NOMO-1 (cell line): ENCODE results near the gene PAQR5.

Source experiments
- DNase-seq, 2 experiments: peaks; one replicate each; lab custom pipeline; 2025; ENCODE audit not compliant: unreplicated experiment in 2 of 2; lab: John Stamatoyannopoulos, UW

Gene PAQR5

DNA sequence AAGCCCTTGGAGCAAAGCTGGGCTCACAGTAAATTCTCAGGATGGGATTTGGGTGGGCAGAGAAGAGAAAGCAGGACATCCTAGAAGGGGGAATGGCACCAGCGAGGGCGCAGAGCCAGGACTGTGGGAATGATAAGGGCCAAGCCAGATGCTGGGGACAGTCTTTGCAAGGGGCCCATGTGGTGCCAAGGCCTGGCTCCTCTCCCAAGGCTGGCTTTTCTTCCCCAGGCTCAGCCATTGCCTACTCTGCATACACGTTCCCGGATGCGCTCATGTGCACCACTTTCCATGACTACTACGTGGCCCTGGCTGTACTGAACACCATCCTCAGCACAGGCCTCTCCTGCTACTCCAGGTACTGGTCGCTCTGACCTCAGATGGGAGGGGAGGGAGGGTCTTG is 90.7 kb downstream of the PAQR5 start:
- DNase-seq: no peak

DNA sequence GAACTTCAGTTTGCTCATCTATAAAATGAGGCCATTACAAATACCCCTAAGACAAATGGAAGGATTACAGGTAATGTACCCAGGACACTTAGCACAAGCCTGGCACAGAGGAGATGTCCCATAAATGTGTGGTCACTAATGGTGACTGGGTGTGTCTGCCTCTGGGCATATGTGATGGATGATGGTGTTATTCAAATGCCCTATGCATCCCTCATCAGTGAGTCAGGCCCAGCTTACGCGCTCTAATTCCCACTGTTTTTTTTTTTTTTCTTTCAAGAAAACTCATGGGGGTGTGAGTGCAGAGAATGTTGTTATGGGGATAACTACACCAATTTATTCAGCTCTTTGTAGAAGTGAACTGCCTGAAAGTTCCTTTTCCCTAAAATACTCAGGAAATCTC is 91.9 kb downstream of the PAQR5 start:
- DNase-seq: no peak

DNA sequence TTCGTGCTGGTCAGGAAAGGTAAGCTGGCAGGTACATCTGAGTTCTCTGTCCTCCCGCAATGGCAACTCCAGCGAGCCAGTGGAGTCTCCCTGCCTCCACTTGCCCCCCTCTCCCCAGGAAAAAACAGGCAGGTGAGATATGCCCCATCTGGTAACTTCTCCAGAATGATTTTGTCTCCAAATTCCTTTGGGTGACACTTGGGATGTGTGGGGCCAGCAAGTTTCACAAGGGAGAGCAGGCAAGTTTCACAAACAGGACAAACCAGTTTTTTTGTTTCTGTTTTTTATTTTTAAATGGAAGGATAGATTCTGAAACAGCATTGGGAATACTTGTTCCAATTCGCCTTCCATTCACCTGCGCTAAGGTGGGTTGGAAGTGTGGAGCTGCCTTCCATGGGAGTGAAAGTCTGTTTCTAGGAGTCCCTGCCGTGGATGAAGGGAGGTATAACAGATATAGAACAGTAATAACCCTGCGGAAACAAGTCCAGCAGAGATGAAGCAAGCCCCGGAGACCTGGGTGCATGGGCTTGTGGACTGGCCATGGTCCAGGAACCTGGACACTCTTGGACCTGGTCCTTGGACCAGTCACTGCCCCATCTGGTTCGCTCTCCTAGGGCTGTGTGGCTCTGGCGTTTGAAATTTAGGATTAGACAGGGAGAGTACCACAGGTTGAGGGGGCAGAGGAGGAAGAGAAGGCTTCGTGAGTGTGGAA is 92.5 kb downstream of the PAQR5 start:
- DNase-seq: no peak

DNA sequence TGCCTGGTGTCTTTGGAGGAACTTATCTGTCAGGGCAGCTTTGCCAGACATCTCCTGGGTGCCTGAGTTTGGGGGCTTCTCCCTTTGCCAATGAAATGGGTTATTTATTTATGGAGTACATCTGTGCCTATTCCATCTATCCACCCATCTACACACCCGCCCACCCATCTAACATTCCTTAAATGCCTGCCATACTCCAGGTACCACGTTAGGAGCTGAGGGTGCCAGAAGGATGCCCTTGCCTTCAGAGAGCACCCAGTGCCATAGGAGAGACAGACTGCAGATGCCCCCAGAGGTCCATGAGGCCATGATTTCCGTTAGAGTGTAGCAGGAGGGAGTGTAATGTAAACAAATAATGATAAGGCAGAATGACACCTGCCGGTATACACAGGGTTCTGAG is 93.6 kb downstream of the PAQR5 start:
- no peak for DNase-seq

DNA sequence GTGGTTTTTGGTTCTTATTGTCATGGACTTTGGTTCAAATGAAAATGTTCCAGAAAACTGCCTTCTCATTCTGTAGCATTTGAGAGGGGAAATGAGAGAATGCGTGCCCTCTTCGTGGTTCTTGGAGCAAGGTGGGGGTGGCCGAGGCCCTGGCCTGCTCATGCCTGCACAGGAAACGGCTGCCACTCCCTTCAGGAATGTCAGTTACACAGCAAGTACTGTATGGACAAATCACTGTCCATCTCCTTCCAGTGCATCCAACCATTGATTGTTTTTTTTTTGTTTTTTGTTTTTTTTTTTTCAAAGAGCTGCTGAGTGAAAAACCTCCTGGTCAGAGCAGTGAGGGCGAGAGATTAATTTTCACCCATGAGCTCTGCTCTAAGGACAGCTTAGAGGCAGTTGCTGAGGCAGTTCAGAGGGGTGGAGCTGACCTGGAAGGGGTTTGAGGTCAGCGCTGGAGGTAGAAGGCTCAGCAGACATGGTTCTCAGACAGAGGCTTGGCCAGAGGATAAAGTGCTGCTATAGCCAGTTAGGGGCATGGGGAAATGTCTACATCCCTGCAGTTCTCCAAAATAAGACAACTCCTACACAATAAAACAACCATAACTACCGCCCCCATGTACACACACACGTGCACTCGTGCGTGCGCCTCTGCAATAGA is 95.2 kb downstream of the PAQR5 start:
- peak in 1 of 2 experiments; percentile 39 for DNase-seq

DNA sequence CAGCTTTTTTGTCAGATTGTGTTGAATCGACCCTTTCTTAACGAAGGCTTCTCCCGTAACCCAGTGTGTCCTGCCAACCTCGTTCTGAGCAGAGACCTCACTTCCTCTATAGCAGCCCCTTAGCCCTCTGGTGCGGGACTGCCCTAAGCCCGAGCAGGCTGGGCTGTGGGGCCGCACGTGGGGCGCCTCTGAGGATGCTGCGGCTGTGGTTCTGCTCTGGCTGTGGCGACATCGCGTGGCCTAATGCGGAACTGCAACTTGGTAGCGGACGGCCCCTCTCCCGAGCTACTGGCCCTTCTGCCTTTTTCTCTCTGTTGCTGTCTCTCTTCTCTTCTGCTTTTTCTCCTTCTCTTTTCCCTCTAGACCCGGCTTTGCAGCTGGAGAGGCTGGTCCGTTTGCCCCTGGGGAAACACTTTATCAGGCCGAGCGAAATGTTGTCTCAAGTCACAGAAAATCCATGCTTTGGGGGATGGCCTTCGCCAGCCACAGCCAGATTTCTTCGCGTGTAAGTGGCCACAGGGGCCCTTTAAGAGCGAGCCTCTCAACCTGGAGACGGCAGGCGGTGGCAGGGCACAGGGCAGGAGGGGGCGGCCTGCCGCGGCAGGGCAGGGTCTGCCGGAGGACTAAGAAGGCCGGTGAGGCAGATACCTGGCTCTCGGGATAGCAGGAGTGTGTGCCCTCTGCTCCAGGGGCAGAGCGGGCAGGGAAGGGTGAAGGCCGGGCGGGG is 96.0 kb downstream of the PAQR5 start:
- DNase-seq: peak; percentile 77 to 82

DNA sequence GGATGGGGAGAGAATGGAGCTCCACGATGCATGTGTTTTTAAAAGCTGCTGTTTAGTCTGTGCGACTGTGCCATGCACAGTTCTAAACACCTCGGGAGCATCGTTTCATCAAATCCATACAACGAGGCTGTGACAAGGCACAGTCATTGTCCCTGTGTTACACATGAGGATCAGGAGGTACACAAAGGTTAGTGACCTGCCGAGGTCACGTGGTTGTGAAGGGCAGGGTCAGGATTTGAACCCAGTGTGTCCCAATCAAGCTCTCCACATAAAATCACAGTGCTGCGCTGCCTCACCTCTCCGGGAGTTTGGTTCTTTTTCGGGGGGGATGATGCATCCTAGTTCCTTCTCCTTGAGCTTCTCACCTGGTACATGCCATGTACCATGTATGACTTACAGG is 96.7 kb downstream of the PAQR5 start:
- no peak for DNase-seq

DNA sequence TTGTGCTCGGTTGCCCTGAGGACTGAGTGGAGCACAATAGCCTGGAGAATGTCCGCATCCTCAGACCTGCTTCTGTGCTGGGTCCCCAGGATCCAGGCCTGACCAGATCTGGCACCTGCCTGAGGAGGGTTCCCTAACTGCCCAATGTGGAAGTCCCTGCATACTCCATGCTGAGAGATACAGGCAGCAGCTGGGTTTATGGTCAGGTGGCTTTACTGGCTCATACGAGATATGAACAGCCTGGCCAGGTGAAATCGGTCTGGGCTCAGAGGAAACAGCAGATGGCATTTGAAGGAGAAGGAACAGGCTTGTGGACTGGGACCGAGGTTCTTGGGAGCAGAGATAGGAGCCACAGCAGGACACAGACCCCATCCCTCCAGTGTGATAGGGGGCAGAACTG is 97.3 kb downstream of the PAQR5 start:
- DNase-seq: no peak

DNA sequence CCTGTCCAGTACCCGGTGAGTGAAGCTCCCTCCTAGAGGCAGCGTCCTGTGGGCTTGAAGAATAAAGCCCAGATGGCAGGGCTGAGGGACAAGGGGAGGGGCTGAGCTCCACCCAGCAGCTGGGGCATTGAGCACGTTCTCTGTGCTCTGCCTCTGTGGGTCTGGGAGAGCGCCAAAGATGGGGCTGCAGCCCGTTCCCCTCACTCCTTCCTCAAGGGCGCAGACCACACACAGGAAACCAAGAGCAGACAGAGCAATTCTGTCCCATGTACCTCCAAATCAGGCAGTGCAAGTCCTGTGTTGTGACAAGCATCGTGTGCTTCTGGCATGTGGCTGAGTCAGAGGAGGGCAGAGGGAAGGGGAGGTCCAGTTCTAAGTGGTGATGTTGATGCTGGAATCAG is 99.8 kb downstream of the PAQR5 start:
- no peak for DNase-seq

DNA sequence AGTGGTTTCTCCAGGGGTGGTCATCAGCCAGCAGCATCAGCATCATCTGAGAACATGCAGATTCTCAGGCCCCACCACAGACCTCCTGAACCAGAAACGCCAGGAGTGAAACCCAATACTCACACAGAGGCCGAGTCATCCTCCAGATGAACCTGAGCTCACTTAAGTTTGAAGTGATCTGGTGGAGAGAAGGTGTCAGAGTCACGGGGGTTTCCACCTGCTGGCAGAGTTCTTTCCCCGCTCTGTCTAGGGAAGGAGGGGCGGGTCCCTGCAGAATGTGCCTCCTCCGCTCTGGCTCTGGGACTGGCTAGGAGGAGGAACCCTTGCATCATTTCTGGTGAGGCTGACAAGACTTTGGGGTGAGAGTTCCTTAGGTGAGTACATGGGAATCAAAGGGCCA is 102.1 kb downstream of the PAQR5 start:
- no peak for DNase-seq

DNA sequence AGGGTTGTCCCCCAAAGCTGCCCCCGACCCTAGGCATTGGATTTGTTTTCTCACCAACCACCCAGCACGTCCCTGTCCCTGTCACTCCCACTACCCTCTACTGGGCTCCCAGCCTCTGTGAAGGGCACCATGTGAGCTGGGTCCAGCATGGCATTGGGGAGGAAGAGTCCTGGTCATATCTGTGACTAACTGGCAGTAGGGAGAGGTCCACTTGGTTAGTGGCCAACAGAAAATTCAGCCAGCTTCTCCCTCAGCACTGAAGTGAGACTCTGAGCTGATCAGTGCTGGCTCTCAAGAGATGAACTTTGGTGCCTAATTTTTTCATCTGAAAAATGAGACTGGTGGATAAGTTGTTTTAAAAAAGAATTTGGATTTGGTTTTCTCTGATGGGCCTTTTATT is 104.1 kb downstream of the PAQR5 start:
- no peak for DNase-seq

DNA sequence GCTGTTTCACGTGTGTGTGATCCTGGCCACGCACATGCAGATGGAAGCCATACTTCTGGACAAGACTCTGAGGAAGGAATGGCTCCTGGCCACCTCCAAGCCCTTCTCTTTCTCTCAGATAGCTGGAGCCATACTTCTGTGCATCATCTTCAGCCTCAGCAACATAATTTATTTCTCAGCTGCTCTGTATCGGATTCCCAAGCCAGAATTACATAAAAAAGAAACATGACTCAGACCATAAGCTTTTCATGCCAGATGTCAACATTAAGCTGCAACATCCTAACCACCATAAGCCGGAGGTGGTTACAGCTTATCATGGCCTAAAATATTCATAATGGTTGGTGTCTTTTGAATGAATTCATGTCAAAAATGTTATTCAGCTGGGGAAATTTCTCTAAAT is 104.9 kb downstream of the PAQR5 start:
- DNase-seq: no peak

DNA sequence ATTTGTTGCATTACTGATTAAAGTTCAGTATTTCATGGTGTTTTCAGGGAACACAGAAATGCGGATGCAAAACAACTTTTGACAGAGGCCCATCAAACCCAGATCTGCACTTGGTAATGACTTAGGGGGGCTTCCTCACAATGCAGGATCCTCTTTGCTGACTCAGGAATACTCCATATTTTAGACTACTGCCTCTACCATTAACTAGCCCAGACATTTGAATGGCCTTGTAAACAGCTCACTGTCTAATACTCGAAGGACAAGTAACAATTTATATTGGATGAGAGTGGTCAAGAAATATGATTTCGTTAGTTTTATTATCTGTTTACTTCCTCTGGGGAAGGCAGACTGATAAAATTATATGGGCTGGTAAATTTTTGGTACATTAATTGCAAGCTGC is 106.4 kb downstream of the PAQR5 start:
- no peak for DNase-seq

DNA sequence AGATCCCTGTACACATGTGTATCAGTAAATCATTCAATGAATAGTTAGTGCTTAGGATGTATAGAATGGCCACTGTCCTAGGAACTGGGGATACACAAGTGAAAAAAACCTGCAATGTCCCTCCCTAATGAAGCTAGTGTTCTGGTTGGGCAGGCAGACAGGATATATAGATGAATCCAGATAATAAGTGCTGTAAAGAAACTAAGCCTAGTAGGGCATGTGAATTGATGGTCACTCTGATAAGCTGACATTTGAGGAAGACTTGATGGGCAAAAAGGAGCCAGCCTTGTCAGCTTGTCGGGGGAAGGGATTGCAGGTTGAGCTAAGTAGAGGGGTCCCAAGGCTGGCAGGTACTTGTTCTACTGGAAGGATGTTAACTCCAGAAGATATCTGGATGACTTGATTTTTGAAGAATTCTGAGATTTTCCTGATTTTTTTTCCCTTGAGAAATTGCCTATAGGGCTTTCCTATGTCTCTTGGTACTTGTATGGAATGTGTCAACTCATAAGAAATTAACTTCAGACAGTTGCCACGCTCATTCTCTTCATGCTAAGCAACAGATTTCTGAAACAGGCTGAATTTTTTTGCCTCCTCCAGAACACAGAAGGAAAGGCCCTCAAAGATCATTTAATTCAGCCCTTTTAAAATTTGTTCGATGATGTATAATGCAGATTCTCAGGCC is 109.1 kb downstream of the PAQR5 start:
- DNase-seq: no peak

DNA sequence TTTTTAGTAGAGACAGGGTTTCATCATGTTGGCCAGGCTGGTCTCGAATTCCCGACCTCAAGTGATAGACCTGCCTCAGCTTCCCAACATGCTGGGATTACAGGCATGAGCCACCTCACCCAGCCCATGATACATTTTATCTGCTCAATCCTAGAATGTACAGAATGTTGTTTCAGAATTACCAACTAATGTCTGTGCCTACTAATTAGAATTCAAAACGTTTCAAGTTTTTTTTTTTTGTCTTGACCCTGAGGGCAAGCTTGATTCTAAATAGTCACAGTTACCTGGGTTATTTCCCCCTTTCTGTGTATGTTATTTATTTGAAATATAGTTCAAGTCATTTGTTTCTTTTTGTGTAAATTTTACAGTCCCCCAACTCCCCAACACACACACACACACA is 110.1 kb downstream of the PAQR5 start:
- DNase-seq: no peak

DNA sequence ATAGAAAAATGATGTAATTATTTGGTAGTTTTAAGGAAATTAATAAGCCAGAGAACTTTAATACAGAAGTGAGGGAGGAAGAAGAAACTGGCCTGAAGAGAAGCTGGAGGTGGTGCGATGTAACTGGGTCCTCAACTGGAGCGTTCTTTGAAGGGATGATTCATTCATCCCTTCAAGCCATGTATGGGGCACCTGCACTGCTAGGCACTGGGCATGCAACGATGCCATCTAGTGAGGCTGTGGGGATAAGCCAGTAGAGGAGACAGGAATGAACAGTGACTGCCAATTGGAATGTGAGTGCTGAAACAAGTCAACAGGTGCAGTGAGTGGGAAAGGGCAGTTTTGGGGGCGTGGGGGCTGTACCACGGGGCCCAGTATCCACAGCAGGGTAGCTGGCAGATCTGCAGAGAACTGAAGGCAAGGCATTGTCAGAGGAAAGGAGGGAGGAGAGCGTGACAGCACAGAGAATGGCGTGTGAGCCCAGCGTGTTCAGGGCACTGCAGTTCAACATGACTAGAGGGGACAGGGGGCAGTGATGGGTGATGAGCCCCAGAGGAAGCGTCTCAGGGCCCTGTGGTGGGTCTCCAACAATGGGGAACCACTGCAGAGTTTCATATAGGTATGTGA is 111.6 kb downstream of the PAQR5 start:
- DNase-seq: no peak

DNA sequence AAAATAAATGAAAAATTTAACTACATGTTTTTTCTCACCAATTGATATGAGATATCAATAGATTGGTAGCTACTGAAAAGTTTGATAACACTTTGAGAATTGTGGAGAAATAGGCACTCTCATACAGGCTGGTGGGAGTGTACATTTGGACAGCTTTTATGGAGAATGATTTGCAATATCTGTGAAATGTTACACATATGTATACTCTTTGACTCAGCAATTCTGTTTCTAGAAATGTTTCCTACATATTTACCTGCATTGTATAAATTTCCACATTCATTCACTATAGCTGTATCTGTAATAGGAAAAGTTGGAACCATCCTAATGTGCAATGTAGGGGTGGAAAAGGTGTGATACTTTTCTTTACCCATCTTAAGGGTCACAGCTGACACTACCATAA is 113.6 kb downstream of the PAQR5 start:
- DNase-seq: no peak

DNA sequence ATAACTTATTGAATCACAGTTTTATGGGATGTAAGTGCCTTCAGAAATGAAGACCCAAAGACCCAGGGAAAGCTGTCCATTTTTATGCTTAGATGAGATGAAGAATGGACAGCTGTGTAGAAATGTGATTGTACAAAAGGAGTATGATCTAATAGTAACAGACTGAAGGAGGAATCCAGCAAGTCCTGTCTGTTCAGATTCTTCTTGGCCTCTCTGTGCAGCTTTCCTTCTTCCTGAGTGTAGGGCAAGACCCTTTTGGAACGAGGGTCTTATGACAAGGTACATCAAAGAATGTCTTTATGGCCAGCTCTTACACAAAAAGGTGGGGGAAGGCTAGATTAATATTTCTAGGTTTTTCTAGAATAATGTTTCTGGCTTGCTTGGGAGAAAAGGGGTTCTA is 114.0 kb downstream of the PAQR5 start:
- no peak for DNase-seq

DNA sequence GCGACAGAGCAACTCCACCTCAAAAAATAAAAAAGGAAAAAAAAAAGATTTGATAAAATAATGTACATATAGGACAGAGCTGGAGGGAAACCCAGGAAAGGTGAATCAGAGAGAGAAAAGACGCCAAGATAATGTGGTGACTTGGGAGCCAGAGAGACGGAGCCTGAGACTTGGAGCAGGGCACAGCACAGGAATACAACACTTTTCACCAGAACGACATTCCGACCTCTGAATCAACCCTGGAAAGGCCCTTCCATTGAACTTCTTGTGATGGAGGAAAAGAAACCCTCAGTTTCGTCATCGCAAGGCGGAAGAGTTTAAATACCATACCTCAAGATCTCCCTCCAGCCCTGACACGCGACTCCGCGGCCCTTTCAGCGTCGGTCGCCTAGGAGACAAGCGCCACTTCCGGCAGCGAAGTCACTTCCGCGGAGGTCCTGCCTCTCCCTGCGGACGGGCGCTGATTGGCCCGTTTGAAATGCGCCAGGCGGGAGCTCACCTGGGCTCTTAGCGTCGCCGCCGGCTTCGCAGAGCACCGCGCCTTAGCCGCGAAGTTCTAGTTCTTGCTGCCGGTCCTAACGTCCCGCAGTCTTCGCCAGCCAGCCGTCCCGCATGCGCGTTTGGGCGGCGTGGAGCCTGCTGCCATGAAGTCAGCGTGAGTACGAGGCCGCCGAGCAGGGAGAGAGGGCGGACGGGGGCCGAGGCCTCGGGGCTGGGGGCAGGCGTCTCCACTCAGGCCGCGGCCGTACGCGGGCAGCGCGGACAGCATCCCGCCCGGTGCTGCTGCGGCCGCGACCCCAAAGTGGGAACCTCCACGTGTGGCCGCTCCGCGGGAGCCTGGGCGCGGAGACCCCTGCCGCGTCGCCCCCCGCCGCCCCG is 115.3 kb downstream of the PAQR5 start, which contains the start of gene KIF23:
Gene KIF23 (plus strand): TSS at position 528 of the 879 bp plus-strand sequence. CDS start 117 bp downstream, at position 645.
- DNase-seq: peak; percentile 89 to 91

DNA sequence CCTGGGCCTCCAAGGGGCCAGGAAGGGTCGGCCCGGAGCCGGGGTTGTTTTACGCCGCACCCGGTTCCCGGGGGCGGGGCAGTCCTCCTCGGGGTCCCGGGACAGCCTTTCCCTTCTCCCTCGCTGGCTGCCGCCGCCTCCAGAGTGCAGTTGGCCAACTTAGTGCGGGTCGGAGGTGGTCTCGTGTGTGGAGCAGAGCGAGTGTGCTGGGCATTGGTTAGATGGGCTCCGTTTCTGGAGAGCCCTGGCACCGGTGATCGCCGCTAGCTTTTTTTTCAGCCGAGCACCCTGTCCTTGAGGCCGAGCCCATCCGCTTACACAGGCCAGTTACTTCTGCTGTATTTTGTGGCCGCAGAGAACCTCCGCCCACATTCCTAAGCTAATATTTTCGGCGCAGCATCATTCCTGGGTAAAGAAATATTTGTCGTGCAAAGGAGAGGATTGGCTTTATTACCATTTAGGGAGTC is 116.0 kb downstream of the PAQR5 start:
- DNase-seq: peak; percentile 13 to 53
